OCI-LY1 (cell line): ENCODE data around the gene MCCC1.

ENCODE experiments used
- CTCF ChIP-seq: fragments of 200-600 bp; sonication (generic), shearing (Covaris generic); IDR thresholded peaks from 2 replicates; pipeline ENCODE4 v1.5.1; 2017; ENCODE audit warnings: mild to moderate bottlenecking, antibody characterized with exemption, low read length, moderate library complexity, mixed read lengths
- EZH2 ChIP-seq: fragments of 200-600 bp; sonication (generic), shearing (Covaris generic); IDR thresholded peaks from 2 replicates; pipeline ENCODE4 v1.8.0; 2017; ENCODE audit warnings: borderline replicate concordance, mixed run types, mild to moderate bottlenecking, antibody characterized with exemption, low read length, moderate library complexity, mixed read lengths

- TF ChIP-seq CTCF (no peak), EZH2 (no peak)
These were observed 67.5 kb downstream of the MCCC1 start for GRCh38 chr3:183031826-183032225.
